ENCODE measurements around the gene JAKMIP2.
"Not testable (repeated sequence)": the region's sequence is repeated elsewhere in the genome, so short reads cannot be mapped to it uniquely, and the experiment has no call there.

JAKMIP2 gene

DNA sequence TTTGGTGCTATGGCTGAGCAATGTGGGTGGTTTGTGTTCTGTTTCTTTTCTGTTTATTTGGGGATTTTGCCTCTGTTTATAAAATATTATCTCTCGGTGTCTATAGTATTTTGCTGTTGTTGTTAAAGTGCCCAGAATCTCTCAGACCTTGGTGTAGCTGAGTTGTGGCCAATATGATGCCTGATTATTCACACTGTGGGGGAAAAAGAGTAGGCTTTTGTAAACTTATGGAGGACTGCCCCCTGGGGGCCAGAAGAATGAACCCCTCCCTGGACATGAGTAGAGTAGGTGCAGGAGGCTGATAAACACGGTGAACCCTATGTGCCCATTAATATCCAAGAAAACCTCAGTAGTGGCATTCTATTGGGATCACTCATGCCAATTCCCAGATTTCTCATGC lies 223.7 kb downstream of the JAKMIP2 start:
- no peak for DNase-seq (ENCODE audit: low read depth in 3 of 3)

DNA sequence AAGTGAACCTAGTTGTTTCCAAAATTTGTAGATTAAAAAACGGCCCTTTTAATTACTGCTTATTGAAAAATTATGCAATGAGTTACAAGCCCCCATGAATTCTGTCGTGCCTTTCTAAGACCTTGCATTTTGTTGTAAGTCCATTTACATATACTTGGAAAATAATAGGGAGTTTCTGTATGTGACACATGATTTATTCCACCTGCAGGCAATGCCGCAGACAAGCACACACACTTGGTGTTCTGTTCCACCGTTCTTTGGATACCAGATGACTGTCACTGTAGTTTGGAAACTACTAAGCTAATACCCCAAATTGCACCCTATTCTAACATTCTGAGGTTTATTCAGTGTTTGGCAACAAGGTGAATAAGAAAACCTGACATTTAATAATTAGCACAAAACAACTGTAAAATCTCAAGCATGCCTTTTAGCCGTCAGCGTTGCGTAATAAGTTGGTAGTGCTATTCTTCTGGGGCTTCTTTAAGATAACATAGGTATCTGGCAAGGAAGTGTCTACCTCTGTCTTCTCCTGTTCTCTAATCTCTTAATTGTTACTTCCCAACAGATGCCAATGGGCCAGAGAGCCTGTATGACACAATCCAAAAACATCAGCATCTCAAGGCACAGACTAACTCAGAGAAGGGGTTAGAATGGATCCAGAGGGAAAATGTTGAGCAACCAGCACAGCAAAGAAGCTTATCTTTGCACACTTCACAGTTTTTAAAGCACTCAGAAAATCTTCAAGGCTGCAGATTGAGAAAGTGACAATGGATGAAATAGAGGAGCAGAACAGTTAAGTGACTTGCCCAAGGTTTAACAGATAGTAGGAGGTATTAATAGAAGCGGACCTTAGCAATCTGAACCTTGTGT lies 224.4 kb downstream of the JAKMIP2 start:
- DNase-seq (ENCODE audit: low read depth in 3 of 3): no peak

DNA sequence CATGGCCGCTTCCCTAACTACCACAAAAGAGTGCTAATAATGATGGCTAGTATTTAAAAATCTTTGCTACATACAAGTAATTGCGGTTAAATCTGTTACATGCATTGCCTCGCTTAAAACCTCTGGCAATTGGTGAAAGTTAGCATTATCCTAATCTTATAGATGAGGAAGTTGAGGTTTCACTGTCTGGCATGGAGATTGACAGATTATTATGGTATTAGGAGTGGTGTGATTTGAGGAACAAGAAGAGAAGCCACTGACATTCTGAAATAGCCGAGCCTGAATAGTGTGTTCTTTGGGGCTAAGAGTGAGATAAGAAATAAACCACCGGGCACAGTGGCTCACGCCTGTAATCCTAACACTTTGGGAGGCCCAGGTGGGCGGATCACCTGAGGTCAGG lies 227.4 kb downstream of the JAKMIP2 start:
- no peak for DNase-seq (ENCODE audit: low read depth in 3 of 3)

DNA sequence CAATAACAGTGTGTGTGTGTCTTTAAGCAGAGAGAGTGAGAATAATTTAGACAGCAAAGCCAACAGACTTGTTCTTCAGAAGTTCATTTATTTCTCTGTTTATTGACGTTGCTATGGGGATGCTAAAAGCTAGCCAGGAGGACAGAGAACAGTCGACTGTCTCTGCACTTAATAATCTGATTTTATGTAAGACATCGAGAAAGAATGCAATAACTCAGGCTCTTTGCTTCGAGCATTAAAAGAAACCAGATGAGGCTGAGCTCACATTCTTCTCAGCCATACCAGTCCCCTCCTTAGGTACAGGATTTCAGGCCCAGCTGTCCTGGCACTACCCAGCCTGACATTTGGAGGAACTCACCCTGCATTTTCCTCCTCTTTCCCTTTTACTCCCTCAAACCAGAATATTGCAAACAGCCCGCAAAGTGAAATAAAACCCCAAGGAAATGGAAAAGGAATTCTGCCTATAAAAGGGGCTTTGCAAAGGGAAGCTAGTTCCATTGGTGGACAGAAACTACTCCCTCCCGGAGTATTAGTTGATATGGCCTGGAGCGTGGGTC lies 228.2 kb downstream of the JAKMIP2 start:
- no peak for DNase-seq (ENCODE audit: low read depth in 3 of 3)

DNA sequence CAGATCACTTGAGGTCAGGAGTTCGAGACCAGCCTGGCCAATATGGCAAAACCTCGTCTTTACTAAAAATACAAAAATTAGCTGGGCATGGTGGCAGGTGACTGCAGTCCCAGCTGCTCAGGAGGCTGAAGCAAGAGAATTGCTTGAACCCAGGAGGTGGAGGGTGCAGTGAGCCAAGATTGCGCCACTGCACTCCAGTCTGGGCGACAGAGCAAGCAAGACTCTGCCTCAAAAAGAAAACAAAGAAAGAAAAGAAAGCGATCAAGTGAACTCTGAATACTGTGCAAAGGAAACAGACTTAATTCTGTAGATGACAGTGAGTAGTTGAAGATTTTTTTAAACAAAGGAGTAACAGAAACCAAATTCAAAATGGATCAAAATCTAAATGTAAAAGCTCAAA lies 228.7 kb downstream of the JAKMIP2 start:
- not testable (repeated sequence) for DNase-seq (ENCODE audit: low read depth in 3 of 3)

DNA sequence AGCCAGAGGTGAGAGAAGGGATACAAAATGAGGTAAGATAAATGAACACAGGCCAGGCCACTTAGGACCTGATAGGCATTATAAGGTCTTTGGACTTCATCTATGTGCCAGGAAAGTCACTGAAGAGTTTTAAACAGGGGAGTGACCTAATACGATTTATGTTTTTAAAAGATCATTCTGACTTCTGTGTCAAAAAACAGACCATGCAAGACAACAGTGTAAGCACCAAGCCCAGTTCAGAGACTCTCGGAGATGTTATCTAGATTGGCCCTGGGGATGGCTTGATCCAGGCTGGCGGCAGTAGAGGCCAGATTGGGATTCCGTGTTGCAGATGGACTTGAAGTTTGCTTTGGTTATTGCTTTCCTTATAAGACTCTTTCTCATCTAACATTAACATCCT lies 229.6 kb downstream of the JAKMIP2 start:
- DNase-seq (ENCODE audit: low read depth in 3 of 3): no peak

DNA sequence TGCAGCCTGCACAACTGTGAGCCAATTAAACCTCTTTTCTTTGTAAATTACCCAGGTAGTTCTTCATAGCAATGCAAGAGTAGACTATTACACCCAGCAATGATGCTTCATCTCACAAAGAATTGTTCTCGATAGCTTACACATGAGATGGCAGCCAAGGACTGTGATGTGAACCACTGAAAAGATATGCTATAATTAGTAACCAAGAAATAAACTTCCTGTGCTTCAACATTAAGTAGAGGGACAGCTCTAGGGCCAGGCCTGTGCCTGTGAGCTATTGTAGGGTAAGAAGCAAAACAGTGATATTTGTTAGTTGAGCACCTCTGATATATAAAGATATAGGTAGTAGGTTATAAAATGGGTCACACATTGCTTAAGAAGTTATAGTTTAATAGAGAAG lies 230.9 kb downstream of the JAKMIP2 start:
- no peak for DNase-seq (ENCODE audit: low read depth in 3 of 3)

DNA sequence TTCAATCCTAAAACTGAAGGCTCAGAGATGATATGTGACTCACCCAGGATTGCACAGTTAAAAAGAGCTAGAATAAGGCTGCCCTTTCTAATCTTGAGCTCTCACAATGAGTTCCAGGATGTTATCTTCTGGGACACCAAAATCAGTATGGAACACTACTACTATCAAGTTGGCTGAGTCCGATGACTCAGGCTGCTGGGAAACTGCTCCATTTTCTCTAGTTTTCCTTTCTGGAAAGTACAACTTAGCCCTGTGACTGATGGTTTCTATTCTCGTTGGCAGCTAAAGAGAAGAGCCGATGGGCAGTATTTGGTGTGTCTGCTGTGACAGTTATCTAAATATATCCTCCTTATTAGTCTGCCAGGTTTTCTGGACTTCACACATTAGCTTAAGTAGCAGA lies 234.8 kb downstream of the JAKMIP2 start:
- no peak for DNase-seq (ENCODE audit: low read depth in 3 of 3)

DNA sequence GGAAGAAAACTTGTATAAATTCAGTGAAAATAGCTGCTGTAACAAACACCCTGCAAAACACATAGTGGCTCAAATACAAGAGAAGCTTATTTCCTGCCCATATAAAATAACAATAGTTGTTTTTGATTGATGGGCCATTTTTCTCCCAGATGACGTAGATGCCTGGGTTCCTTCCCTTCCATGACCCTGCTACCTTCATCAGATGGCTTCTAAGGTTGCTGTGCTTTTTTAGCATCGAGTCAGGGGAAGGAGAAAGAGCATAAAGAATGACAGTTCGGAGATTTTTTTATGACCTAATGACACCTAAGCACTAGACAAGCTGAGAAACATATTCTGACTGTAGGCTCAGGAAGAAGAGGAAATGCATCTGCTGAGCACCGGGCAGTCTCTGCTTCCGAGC lies 238.0 kb downstream of the JAKMIP2 start:
- no peak for DNase-seq (ENCODE audit: low read depth in 3 of 3)

DNA sequence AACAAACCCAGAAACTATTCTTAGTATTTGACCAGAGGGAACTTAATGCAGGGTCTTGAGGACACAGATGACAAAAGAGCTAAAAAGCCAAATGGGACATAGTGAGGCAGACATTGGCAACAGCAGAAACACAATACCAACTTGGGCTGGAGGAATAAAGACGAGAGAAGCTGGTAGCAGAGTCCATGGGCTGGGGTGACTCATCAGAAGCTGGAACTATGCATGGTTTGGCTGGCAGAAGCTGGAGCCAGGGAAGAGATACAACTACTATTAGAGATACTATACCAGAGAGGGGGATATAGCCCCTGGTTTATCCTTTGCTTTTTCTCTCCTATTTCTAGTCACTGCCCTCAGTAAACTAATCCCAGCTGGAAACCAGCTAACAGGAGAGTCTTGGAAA lies 243.5 kb downstream of the JAKMIP2 start:
- no peak for DNase-seq (ENCODE audit: low read depth in 3 of 3)

DNA sequence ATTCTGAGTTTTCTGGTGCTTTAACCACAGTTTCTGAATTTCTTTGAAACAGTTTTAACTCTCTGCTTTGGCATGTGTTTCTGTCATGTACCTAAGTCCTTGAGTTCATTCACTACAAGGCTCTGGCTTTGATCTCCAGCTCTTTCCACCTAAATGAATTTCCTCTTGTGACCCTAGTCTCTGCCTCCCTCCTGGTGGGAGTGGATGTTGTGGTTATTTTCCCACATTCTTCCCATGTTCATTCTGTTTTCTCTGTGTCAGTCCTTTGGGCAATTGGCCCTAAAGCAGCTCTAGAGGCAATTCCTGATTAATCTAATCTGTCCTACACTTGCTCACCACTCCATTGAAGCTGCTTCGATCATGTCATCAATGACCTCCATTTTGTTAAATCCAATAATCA lies 244.3 kb downstream of the JAKMIP2 start:
- DNase-seq (ENCODE audit: low read depth in 3 of 3): no peak
